HepG2 (cell line): ENCODE data around the gene NLGN2. TPM values are rescaled to one million over a fixed set of nuclear protein-coding genes. Genes with fewer than 3 reads are reported as not detected.
A peak's percentile ranks its signal among the peaks of the same experiment; 100 is the strongest.

Experiments
- ATAC-seq: fragments of 200-7000 bp; cut with Tn5 transposase; 3 replicates; pipeline ENCODE4 v1.9.1; 2020; ENCODE audit warnings: mild to moderate bottlenecking, moderate library complexity
- BruUV-seq: library from RNA; stranded (reverse); fragments of 400-500 nt; replicated peaks from 2 replicates; lab custom pipeline; 2021; lab: Mats Ljungman, UMichigan
- CTCF ChIA-PET: fragments of 300-600 bp; formaldehyde crosslinking; extraction: SDS; loops from one replicate; lab custom pipeline; 2021; ENCODE audit warnings: low total read pairs, inconsistent platforms, low intra/inter-chr PET ratio; lab: Yijun Ruan, JAX
- POLR2A ChIA-PET: fragments of 350-600 bp; sonication (Branson Sonifier 250); formaldehyde crosslinking; loops from one replicate; lab custom pipeline; 2020; ENCODE audit warnings: antibody characterized with exemption, inconsistent platforms; lab: Yijun Ruan, JAX
- DNase-seq: peaks from one replicate; pipeline ENCODE4 v3.0.0-alpha.2; 2015; ENCODE audit warnings: low spot score
- FAIRE-seq: peaks from 3 replicates; lab custom pipeline; 2011; peaks lifted over from hg19 to GRCh38; lab: Jason Lieb, UNC
- H2AFZ ChIP-seq: one replicate; pipeline ENCODE4 v1.6.1; 2011; ENCODE audit warnings: low read length, inconsistent platforms
- H3K27ac ChIP-seq: fragments of 300-600 bp; 3 replicates; pipeline ENCODE4 v1.8.0; 2011; ENCODE audit warnings: mixed run types, mild to moderate bottlenecking, mixed read lengths, low read length, inconsistent platforms; ENCODE audit not compliant: insufficient read depth; ENCODE audit errors: extremely low read length
- H3K27me3 ChIP-seq, 2 experiments: fragments of 200-600 bp in 1 of 2; 2 replicates in 1 of 2; 3 replicates in 1 of 2; pipeline versions ENCODE4 v1.6.0 to v1.8.0; 2011; ENCODE audit warnings: low read length in 2 of 2, mild to moderate bottlenecking in 2 of 2, moderate library complexity in 2 of 2, inconsistent platforms in 1 of 2; ENCODE audit not compliant: insufficient read depth in 2 of 2, control insufficient read depth in 1 of 2
- H3K36me3 ChIP-seq, 2 experiments: fragments of 200-600 bp in 1 of 2; replicated peaks in 1 of 2; 2 replicates in 1 of 2; 3 replicates in 1 of 2; pipeline versions ENCODE4 v1.5.1 to v1.8.0; 2011; ENCODE audit warnings: low read length in 2 of 2, inconsistent platforms in 1 of 2; ENCODE audit not compliant: insufficient read depth in 2 of 2, control insufficient read depth in 1 of 2
- H3K4me1 ChIP-seq: 2 replicates; pipeline ENCODE4 v1.5.1; 2012; ENCODE audit warnings: low read length, inconsistent platforms; ENCODE audit not compliant: insufficient read depth
- H3K4me2 ChIP-seq: 2 replicates; pipeline ENCODE4 v1.6.0; 2011; ENCODE audit warnings: low read depth, low read length, inconsistent platforms
- H3K4me3 ChIP-seq, 3 experiments: fragments of 200-600 bp in 1 of 3; sonication (generic), shearing (Covaris generic) in 1 of 3; replicated peaks in 1 of 3; 2 replicates each; pipeline ENCODE4 v1.5.1; 2011 to 2016; ENCODE audit warnings: low read length in 3 of 3, inconsistent platforms in 2 of 3, low read depth in 2 of 3, mild to moderate bottlenecking in 2 of 3, control low read depth in 1 of 3, mixed read lengths in 1 of 3; ENCODE audit not compliant: insufficient read depth in 1 of 3
- H3K79me2 ChIP-seq: one replicate; pipeline ENCODE4 v1.6.1; 2011; ENCODE audit warnings: low read length, inconsistent platforms; ENCODE audit not compliant: insufficient read depth
- H3K9ac ChIP-seq: 2 replicates; pipeline ENCODE4 v1.6.0; 2011; ENCODE audit warnings: mild to moderate bottlenecking, low read depth, low read length, inconsistent platforms; ENCODE audit not compliant: insufficient read depth
- H3K9me3 ChIP-seq: 2 replicates; pipeline ENCODE4 v1.5.1; 2012; ENCODE audit warnings: mild to moderate bottlenecking, low read length
- H4K20me1 ChIP-seq: 2 replicates; pipeline ENCODE4 v1.6.0; 2011; ENCODE audit warnings: inconsistent platforms, mild to moderate bottlenecking, low read length, moderate library complexity; ENCODE audit not compliant: insufficient read depth
- ARID4A ChIP-seq: sonication (generic); formaldehyde crosslinking; IDR thresholded peaks from 2 replicates; pipeline ENCODE4 v1.5.0; 2020; ENCODE audit warnings: mild to moderate bottlenecking, missing genetic modification reagents, borderline replicate concordance
- ARNTL ChIP-seq: sonication (generic); formaldehyde crosslinking; IDR thresholded peaks from 2 replicates; pipeline ENCODE4 v1.4.0; 2020; ENCODE audit warnings: mild to moderate bottlenecking, missing genetic modification reagents
- CCDC6 ChIP-seq: sonication (generic); formaldehyde crosslinking; IDR thresholded peaks from 2 replicates; pipeline ENCODE4 v1.8.1; 2022; ENCODE audit warnings: mild to moderate bottlenecking, missing genetic modification reagents, moderate library complexity
- CHD2 ChIP-seq: IDR thresholded peaks from 2 replicates; pipeline ENCODE4 v1.6.1; 2011; ENCODE audit warnings: low read depth, low read length, improper control_type of control experiment
- ELF4 ChIP-seq: sonication (generic); formaldehyde crosslinking; IDR thresholded peaks from 2 replicates; pipeline ENCODE4 v1.5.0; 2020; ENCODE audit warnings: missing genetic modification reagents, mild to moderate bottlenecking, moderate library complexity, borderline replicate concordance
- ERF ChIP-seq: IDR thresholded peaks from 2 replicates; pipeline ENCODE4 v1.6.1; 2018; ENCODE audit warnings: missing biosample characterization, missing genetic modification reagents
- FOSL2 ChIP-seq: sonication (generic); formaldehyde crosslinking; IDR thresholded peaks from 2 replicates; pipeline ENCODE4 v1.4.0; 2020; ENCODE audit warnings: missing genetic modification reagents
- GATA4 ChIP-seq: sonication (generic); IDR thresholded peaks from 2 replicates; pipeline ENCODE4 v1.6.1; 2016; ENCODE audit warnings: antibody characterized with exemption, low read depth, borderline replicate concordance
- IRX3 ChIP-seq: sonication (generic); formaldehyde crosslinking; IDR thresholded peaks from 2 replicates; pipeline ENCODE4 v1.8.1; 2023; ENCODE audit warnings: mild to moderate bottlenecking, low read depth, missing genetic modification reagents, borderline replicate concordance
- ISL2 ChIP-seq: sonication (generic); formaldehyde crosslinking; IDR thresholded peaks from 2 replicates; pipeline ENCODE4 v1.5.0; 2020; ENCODE audit warnings: missing genetic modification reagents
- RFXAP ChIP-seq: sonication (generic); formaldehyde crosslinking; IDR thresholded peaks from 2 replicates; pipeline ENCODE4 v1.4.0; 2020; ENCODE audit warnings: missing genetic modification reagents, borderline replicate concordance
- SIX4 ChIP-seq: sonication (generic); formaldehyde crosslinking; IDR thresholded peaks from 2 replicates; pipeline ENCODE4 v1.4.0; 2020; ENCODE audit warnings: missing genetic modification reagents
- SP5 ChIP-seq: IDR thresholded peaks from 2 replicates; pipeline ENCODE4 v1.6.1; 2016; ENCODE audit warnings: low read depth, borderline replicate concordance
- TGIF2 ChIP-seq: IDR thresholded peaks from 2 replicates; pipeline ENCODE4 v1.6.1; 2016; ENCODE audit warnings: control low read depth, missing compliant biosample characterization
- TMF1 ChIP-seq: sonication (generic); formaldehyde crosslinking; IDR thresholded peaks from 2 replicates; pipeline ENCODE4 v1.8.1; 2022; ENCODE audit warnings: low read depth, missing genetic modification reagents
- ZFY ChIP-seq: sonication (generic); formaldehyde crosslinking; IDR thresholded peaks from 2 replicates; pipeline ENCODE4 v1.4.0; 2020; ENCODE audit warnings: missing genetic modification reagents
- ZNF780A ChIP-seq: sonication (generic); formaldehyde crosslinking; IDR thresholded peaks from 2 replicates; pipeline ENCODE4 v1.8.0; 2022; ENCODE audit warnings: mild to moderate bottlenecking, missing genetic modification reagents, moderate library complexity
- WGBS: methylation state at CpG from one replicate; pipeline ENCODE4 v1.1.6; 2017; ENCODE audit warnings: low lambda C conversion rate; 5-methylcytosine and 5-hydroxymethylcytosine counted together
- in situ Hi-C: cut with HindIII; loops from 2 replicates; pipeline ENCODE4 v1.10.0; 2017; ENCODE audit warnings: low pct_unique_long_range_greater_than_20kb; ENCODE audit not compliant: extremely low pct_ligation_motif_present
- intact Hi-C: fragments of 100-400 bp; cut with micrococcal nuclease; formaldehyde crosslinking; loops from one replicate; pipeline ENCODE4 v1.10.0; 2022; ENCODE audit not compliant: unreplicated experiment
- polyA plus RNA-seq, 8 experiments: library from polyadenylated mRNA; depleted of rRNA in 3 of 8; stranded (reverse) in 7 of 8; unstranded in 1 of 8; fragments of >200 nt; fragmentation: Illumina TruSeq in 4 of 8; extraction: Trizol in 4 of 8; gene quantifications; 2 replicates each; pipeline versions ENCODE4 v1.2.1 to v1.2.3, GENCODE V29; 2011 to 2016; ENCODE audit warnings: low read depth in 4 of 8, missing spikeins in 1 of 8, mixed read lengths in 1 of 8; ENCODE audit not compliant: insufficient read depth in 1 of 8
- total RNA-seq, 5 experiments: library from RNA; depleted of rRNA; stranded (reverse); fragments of >200 nt; fragmentation: Illumina TruSeq; extraction: Trizol; gene quantifications; 2 replicates each; pipeline ENCODE4 v1.2.3, GENCODE V29; 2016; ENCODE audit warnings: low read depth in 1 of 5
- TF ChIP-seq, protein P1 (sequence below): sonication (generic); formaldehyde crosslinking; IDR thresholded peaks from 2 replicates; pipeline ENCODE4 v1.8.1; 2022; ENCODE audit warnings: mild to moderate bottlenecking, missing genetic modification reagents
- TF ChIP-seq, protein P2 (sequence below): IDR thresholded peaks from 2 replicates; pipeline ENCODE4 v1.6.1; 2016; ENCODE audit warnings: low read depth, borderline replicate concordance

The NLGN2 gene
- total and polyA plus RNA-seq, 2 of the 13 experiments (the other 11 are each of a cell fraction or from before 2014, with no cell fraction given), result 1.9 to 11.0 TPM

GRCh38 chr17:7403977-7404736 lies 3.5 kb upstream of the NLGN2 start, which contains the start of gene TMEM256:
Gene TMEM256, minus strand, starts transcription at chr17:7404097. Its CDS starts 13 bp downstream, at chr17:7404084.
- WGBS, result 2% methylated on average over 22 of the region's 49 CpGs
- Histone ChIP-seq H3K27ac (peak within 1 kb of the TSS; percentile 99), H3K4me1 (peaks cover 18% of the 10 kb centered on the region), H3K27me3 (no peaks in the 10 kb centered on the region; a peak in 2 of 5 replicates), H2AFZ (no peak within 1 kb of the TSS), H3K4me2 (peak within 1 kb of the TSS; percentile 100), H4K20me1 (no peaks in the 10 kb centered on the region), H3K79me2 (peaks cover 4% of the 10 kb centered on the region), H3K36me3 (no peaks in the 10 kb centered on the region), H3K9ac (peak within 1 kb of the TSS; percentile 90), H3K9me3 (no peaks in the 10 kb centered on the region), H3K4me3 (peak within 1 kb of the TSS; percentile 76 to 95 (median 80))
- ATAC-seq, result peak; percentile 95
- BruUV-seq, result no TSS peak
- intact Hi-C loops, result loop anchor here (1.0 to 5.0 kb wide), 3 partner anchors 31 to 78 kb away; partner anchors contain the start of genes POLR2A, SLC35G6, TMEM102 and TMEM95
- POLR2A ChIA-PET, result interaction anchor here (0.6 to 3.3 kb wide), 50 partner anchors 8 to 978 kb away, joined by 3 to 76 read pairs (median 4); partner anchors contain the start of genes ASGR2, CD68, CHRNB1 and DVL2
- peak; percentile 97 for FAIRE-seq
- DNase-seq, result peak; percentile 98
- in situ Hi-C loops, result no loop called here
- CTCF ChIA-PET, result no interaction called here
- peak; percentile 77; the same call in 1 of the 2 replicates for TF ChIP-seq ELF4 (CRISPR knock-in tag)
- TF ChIP-seq ERF (CRISPR knock-in tag), result peak; percentile 9
- TF ChIP-seq SP5 (CRISPR knock-in tag), result 0 out of 2 replicates have a peak, but pooled peaks have one; percentile 6
- peak; percentile 65; the same call in 1 of the 2 replicates for TF ChIP-seq IRX3
- 0 out of 2 replicates have a peak, but pooled peaks have one; percentile 52 for TF ChIP-seq TMF1 (CRISPR knock-in tag)
- TF ChIP-seq TGIF2 (CRISPR knock-in tag), result no peak
- peak; percentile 87 for TF ChIP-seq ZFY (CRISPR knock-in tag)
- TF ChIP-seq ISL2 (CRISPR knock-in tag), result peak; percentile 43; the same call in 1 of the 2 replicates
- peak; percentile 63; the same call in 1 of the 2 replicates for TF ChIP-seq RFXAP (CRISPR knock-in tag)
- peak; percentile 53; the same call in 1 of the 2 replicates for TF ChIP-seq CCDC6 (CRISPR knock-in tag)
- no peak for TF ChIP-seq SIX4 (CRISPR knock-in tag)
- peak; percentile 41; the same call in 1 of the 2 replicates for TF ChIP-seq GATA4
- TF ChIP-seq CHD2, result peak; percentile 85
- TF ChIP-seq, protein P1, sequence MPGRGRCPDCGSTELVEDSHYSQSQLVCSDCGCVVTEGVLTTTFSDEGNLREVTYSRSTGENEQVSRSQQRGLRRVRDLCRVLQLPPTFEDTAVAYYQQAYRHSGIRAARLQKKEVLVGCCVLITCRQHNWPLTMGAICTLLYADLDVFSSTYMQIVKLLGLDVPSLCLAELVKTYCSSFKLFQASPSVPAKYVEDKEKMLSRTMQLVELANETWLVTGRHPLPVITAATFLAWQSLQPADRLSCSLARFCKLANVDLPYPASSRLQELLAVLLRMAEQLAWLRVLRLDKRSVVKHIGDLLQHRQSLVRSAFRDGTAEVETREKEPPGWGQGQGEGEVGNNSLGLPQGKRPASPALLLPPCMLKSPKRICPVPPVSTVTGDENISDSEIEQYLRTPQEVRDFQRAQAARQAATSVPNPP, result no peak
- TF ChIP-seq, protein P2, sequence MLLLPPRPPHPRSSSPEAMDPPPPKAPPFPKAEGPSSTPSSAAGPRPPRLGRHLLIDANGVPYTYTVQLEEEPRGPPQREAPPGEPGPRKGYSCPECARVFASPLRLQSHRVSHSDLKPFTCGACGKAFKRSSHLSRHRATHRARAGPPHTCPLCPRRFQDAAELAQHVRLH (CRISPR knock-in tag), result 0 out of 2 replicates have a peak, but pooled peaks have one; percentile 35
- TF ChIP-seq ARNTL (CRISPR knock-in tag), result 0 out of 2 replicates have a peak, but pooled peaks have one; percentile 32
- no peak for TF ChIP-seq ZNF780A (CRISPR knock-in tag)
- peak; percentile 13; the same call in 1 of the 2 replicates for TF ChIP-seq FOSL2 (CRISPR knock-in tag)
- TF ChIP-seq ARID4A (CRISPR knock-in tag), result peak; percentile 71; the same call in 1 of the 2 replicates
